K562 (cell line): ENCODE measurements around the gene RETN. TPM values are rescaled to one million over a fixed set of nuclear protein-coding genes. Genes with fewer than 3 reads are reported as not detected.

Source experiments
- ARHGAP35 ChIP-seq: fragments of 450-650 bp; IDR thresholded peaks from 2 replicates; pipeline ENCODE4 v1.6.1; 2018; ENCODE audit not compliant: partially characterized antibody
- CSDE1 ChIP-seq, 2 experiments: fragments of 450-650 bp; IDR thresholded peaks; 2 replicates each; pipeline ENCODE4 v1.6.1; 2016; ENCODE audit warnings: mild to moderate bottlenecking in 1 of 2
- MAFG ChIP-seq: fragments of 450-650 bp; conservative IDR thresholded peaks from 2 replicates; pipeline ENCODE4 v1.6.1; 2016; ENCODE audit warnings: missing genetic modification characterization, missing compliant biosample characterization
- MXI1 ChIP-seq: IDR thresholded peaks from 2 replicates; pipeline ENCODE4 v1.6.1; 2011; ENCODE audit warnings: low read depth, mild to moderate bottlenecking, improper control_type of control experiment, low read length
- MYC ChIP-seq, 2 experiments: fragments of 250-450 bp in 1 of 2; sonication (Bioruptor Pico) in 1 of 2; IDR thresholded peaks; 2 replicates each; pipeline versions ENCODE4 v1.5.1 to v1.6.1; 2012 to 2021; ENCODE audit warnings: low read depth in 2 of 2, borderline replicate concordance in 1 of 2, improper control_type of control experiment in 1 of 2, low read length in 1 of 2, mild to moderate bottlenecking in 1 of 2, moderate library complexity in 1 of 2
- PHB2 ChIP-seq: fragments of 450-650 bp; IDR thresholded peaks from 2 replicates; pipeline ENCODE4 v1.6.1; 2017; ENCODE audit warnings: low read depth
- PTBP1 ChIP-seq: fragments of 200-400 bp; formaldehyde crosslinking; IDR thresholded peaks from 2 replicates; pipeline ENCODE4 v1.6.1; 2017; ENCODE audit warnings: low read depth, low read length
- RBBP5 ChIP-seq: fragments of 200-600 bp; sonication (generic); IDR thresholded peaks from 2 replicates; pipeline ENCODE4 v1.6.1; 2012; ENCODE audit warnings: borderline replicate concordance, mild to moderate bottlenecking, low read length, control low read depth, inconsistent platforms; ENCODE audit not compliant: insufficient read depth, poor library complexity, severe bottlenecking
- SLC30A9 ChIP-seq: fragments of 250-450 bp; sonication (Bioruptor Pico); IDR thresholded peaks from 2 replicates; pipeline ENCODE4 v1.8.0; 2022; ENCODE audit warnings: mild to moderate bottlenecking, moderate library complexity
- ZNF609 ChIP-seq: sonication (generic); formaldehyde crosslinking; IDR thresholded peaks from 2 replicates; pipeline ENCODE4 v1.8.1; 2023; ENCODE audit warnings: missing genetic modification reagents, mild to moderate bottlenecking, borderline replicate concordance
- ZNF79 ChIP-seq: fragments of 250-450 bp; sonication (Bioruptor Pico); IDR thresholded peaks from 2 replicates; pipeline ENCODE4 v1.4.0; 2020; ENCODE audit warnings: low read depth, mild to moderate bottlenecking, moderate library complexity
- polyA plus RNA-seq, 8 experiments: library from polyadenylated mRNA; depleted of rRNA in 4 of 8; stranded (reverse) in 5 of 8; unstranded in 3 of 8; fragments of >200 nt; fragmentation: Nextera tagmentation in 2 of 8; fragmentation: Illumina TruSeq in 1 of 8; extraction: Ambion mirVana in 2 of 8; extraction: Trizol in 1 of 8; gene quantifications; 2 replicates each; pipeline versions ENCODE4 v1.2.1 to v1.2.3, GENCODE V29; 2011 to 2014; ENCODE audit warnings: inconsistent platforms in 1 of 8, missing spikeins in 1 of 8
- total RNA-seq, 7 experiments: library from RNA; depleted of rRNA in 6 of 7; stranded (reverse); fragments of >200 nt in 6 of 7; fragmentation: Illumina TruSeq in 2 of 7; extraction: Trizol in 2 of 7; gene quantifications; 2 replicates each; pipeline versions ENCODE4 v1.2.1 to v1.2.3, GENCODE V29; 2011 to 2021; ENCODE audit warnings: low replicate concordance in 1 of 7
- TF ChIP-seq, protein P1 (sequence below): fragments of 250-450 bp; sonication (Bioruptor Pico); IDR thresholded peaks from 2 replicates; pipeline ENCODE4 v1.8.0; 2021; ENCODE audit warnings: mild to moderate bottlenecking, moderate library complexity
- TF ChIP-seq, protein P2 (sequence below): fragments of 200-400 bp; formaldehyde crosslinking; IDR thresholded peaks from 2 replicates; pipeline ENCODE4 v1.6.1; 2017; ENCODE audit warnings: mild to moderate bottlenecking, low read depth, low read length, moderate library complexity
- TF ChIP-seq, protein P3 (sequence below): fragments of 250-450 bp; sonication (Bioruptor Pico); IDR thresholded peaks from 2 replicates; pipeline ENCODE4 v1.5.1; 2021; ENCODE audit warnings: mild to moderate bottlenecking

Gene RETN
- total and polyA plus RNA-seq, 9 of the 15 experiments (the other 6 are each of a cell fraction or from before 2014, with no cell fraction given): not detected

GRCh38 chr19:7629347-7630054, 39.3 kb upstream of the RETN start, which contains the start of the genes PET100 and XAB2 (continued):
- peak; percentile 78 for TF ChIP-seq RBBP5
- TF ChIP-seq CSDE1 (IDR thresholded peaks at IDR 0.05): peak in 1 of 2 experiments; percentile 81; a peak in 1 of 4 replicates
- TF ChIP-seq MYC (IDR thresholded peaks at IDR 0.05; ENCODE audit: low read depth, low read length): peak; percentile 70; the same call in 1 of the 2 replicates
- TF ChIP-seq MYC (CRISPR knock-in tag; IDR thresholded peaks at IDR 0.05; ENCODE audit: borderline replicate concordance, low read depth): no peak
- no peak for TF ChIP-seq PHB2
- TF ChIP-seq, protein P1, sequence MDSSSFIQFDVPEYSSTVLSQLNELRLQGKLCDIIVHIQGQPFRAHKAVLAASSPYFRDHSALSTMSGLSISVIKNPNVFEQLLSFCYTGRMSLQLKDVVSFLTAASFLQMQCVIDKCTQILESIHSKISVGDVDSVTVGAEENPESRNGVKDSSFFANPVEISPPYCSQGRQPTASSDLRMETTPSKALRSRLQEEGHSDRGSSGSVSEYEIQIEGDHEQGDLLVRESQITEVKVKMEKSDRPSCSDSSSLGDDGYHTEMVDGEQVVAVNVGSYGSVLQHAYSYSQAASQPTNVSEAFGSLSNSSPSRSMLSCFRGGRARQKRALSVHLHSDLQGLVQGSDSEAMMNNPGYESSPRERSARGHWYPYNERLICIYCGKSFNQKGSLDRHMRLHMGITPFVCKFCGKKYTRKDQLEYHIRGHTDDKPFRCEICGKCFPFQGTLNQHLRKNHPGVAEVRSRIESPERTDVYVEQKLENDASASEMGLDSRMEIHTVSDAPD (CRISPR knock-in tag): no peak
- no peak for TF ChIP-seq ZNF609 (CRISPR knock-in tag)
- TF ChIP-seq, protein P2, sequence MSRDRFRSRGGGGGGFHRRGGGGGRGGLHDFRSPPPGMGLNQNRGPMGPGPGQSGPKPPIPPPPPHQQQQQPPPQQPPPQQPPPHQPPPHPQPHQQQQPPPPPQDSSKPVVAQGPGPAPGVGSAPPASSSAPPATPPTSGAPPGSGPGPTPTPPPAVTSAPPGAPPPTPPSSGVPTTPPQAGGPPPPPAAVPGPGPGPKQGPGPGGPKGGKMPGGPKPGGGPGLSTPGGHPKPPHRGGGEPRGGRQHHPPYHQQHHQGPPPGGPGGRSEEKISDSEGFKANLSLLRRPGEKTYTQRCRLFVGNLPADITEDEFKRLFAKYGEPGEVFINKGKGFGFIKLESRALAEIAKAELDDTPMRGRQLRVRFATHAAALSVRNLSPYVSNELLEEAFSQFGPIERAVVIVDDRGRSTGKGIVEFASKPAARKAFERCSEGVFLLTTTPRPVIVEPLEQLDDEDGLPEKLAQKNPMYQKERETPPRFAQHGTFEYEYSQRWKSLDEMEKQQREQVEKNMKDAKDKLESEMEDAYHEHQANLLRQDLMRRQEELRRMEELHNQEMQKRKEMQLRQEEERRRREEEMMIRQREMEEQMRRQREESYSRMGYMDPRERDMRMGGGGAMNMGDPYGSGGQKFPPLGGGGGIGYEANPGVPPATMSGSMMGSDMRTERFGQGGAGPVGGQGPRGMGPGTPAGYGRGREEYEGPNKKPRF: no peak
- TF ChIP-seq MAFG (tag): no peak
- no peak for TF ChIP-seq ZNF79 (CRISPR knock-in tag)
- no peak for TF ChIP-seq PTBP1
- TF ChIP-seq, protein P3, sequence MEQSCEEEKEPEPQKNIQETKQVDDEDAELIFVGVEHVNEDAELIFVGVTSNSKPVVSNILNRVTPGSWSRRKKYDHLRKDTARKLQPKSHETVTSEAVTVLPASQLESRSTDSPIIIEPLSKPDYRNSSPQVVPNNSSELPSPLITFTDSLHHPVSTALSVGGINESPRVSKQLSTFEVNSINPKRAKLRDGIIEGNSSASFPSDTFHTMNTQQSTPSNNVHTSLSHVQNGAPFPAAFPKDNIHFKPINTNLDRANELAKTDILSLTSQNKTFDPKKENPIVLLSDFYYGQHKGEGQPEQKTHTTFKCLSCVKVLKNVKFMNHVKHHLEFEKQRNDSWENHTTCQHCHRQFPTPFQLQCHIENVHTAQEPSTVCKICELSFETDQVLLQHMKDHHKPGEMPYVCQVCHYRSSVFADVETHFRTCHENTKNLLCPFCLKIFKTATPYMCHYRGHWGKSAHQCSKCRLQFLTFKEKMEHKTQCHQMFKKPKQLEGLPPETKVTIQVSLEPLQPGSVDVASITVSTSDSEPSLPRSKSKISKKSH (CRISPR knock-in tag): no peak
- no peak for TF ChIP-seq SLC30A9 (CRISPR knock-in tag)
- TF ChIP-seq ARHGAP35: no peak
- 0 out of 2 replicates have a peak, but pooled peaks have one; percentile 13 for TF ChIP-seq MXI1
